Fibroblast of skin of back (primary cell): Measurements from ENCODE around the gene CIPC.

Experiments used
- DNase-seq: peaks from one replicate; pipeline ENCODE4 v3.0.0-alpha.2; 2013

The CIPC gene

GRCh38 chr14:77103475-77103874 is 5.4 kb downstream of the CIPC start:
- DNase-seq: no peak

- no peak for DNase-seq
Measured at GRCh38 chr14:77103951-77104350, 5.9 kb downstream of the CIPC start.

DNA sequence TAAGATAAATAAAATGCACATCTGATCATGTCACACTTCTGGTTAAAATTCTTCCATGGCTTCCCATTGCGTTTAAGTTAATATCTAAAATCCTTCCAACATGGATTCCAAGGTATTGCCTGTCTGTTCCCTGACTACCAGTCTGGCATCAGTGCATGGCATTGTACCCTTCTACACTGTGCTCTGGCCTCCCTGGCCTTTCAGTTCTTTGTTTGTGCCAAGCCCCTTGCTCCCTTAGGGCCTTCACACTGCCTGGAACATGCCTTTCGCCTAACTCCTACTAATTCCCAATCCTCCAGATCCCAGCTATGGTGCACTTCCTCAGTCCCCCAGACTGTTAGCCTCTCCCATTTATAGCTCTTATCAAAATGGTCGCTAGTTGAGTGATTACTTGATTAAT is 6.3 kb downstream of the CIPC start:
- DNase-seq: no peak

- no peak for DNase-seq
Measured at GRCh38 chr14:77105145-77105939, 7.3 kb downstream of the CIPC start.

GRCh38 chr14:77106666-77107065 is 8.6 kb downstream of the CIPC start:
- DNase-seq: no peak

- no peak for DNase-seq
Measured at GRCh38 chr14:77107228-77107627, 9.2 kb downstream of the CIPC start.

DNA sequence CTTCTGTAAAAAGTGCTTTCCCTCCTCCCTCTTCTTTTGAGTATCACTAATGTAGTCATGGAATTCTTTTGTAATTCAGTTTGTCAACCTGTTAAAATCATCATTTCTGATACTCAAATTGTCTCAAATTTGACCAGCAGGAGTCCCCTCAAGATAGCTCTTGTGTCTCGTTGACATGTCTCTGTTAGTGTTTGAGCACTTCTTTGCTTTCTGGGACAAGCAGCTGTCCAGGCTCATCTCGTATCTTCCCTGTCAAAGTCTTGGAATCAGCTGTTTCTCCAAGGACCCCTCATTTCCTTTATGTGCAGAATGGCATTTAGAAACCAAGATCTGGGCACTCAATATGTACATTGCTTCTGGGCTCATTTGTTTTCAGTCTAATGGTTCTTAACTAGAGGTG is 10.7 kb downstream of the CIPC start:
- DNase-seq: no peak

DNA sequence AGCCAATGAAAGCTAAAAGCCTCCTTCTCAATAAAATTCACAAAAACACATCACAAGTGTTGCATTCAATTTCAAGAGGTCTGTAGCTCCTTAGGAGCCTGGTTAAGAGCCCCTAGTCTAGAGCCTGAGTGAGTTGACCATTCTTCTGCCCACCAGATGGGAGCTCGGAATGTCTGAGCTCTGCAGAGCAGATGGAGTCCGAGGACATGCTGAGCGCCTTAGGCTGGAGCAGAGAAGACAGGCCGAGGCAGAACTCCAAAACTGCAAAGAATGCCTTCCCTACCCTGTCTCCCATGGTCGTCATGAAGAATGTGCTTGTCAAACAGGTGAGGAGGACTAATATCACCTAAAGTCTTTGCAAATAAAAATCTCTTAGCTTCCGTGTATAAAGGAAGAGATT is 11.6 kb downstream of the CIPC start:
- DNase-seq: no peak

GRCh38 chr14:77110286-77110685 is 12.2 kb downstream of the CIPC start:
- DNase-seq: no peak

- no peak for DNase-seq
Measured at GRCh38 chr14:77111021-77111420, 13.0 kb downstream of the CIPC start.

- DNase-seq: no peak
Measured at GRCh38 chr14:77113644-77114043, 15.6 kb downstream of the CIPC start.

DNA sequence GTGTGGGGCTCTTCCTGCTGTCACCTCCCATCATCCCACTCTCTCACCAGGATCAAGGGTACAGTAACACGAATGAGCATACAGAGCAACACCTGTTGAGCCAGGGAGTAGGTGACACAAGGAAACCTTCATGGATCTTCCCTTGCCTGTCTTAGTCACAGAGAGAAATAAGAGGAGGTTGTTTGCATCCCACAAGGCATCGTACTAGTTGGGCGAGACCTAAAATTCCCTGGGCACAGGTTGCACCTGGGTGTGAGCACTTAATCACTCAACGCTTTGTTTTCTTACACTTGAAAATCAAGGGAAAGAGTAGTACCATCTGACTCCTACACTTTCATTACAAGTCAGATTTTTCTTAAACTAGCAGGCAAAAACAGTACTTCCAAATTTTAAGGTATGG is 16.6 kb downstream of the CIPC start:
- DNase-seq: no peak

GRCh38 chr14:77116172-77116817 is 18.2 kb downstream of the CIPC start:
- DNase-seq: no peak

- no peak for DNase-seq
Measured at GRCh38 chr14:77119851-77120250, 21.8 kb downstream of the CIPC start.

DNA sequence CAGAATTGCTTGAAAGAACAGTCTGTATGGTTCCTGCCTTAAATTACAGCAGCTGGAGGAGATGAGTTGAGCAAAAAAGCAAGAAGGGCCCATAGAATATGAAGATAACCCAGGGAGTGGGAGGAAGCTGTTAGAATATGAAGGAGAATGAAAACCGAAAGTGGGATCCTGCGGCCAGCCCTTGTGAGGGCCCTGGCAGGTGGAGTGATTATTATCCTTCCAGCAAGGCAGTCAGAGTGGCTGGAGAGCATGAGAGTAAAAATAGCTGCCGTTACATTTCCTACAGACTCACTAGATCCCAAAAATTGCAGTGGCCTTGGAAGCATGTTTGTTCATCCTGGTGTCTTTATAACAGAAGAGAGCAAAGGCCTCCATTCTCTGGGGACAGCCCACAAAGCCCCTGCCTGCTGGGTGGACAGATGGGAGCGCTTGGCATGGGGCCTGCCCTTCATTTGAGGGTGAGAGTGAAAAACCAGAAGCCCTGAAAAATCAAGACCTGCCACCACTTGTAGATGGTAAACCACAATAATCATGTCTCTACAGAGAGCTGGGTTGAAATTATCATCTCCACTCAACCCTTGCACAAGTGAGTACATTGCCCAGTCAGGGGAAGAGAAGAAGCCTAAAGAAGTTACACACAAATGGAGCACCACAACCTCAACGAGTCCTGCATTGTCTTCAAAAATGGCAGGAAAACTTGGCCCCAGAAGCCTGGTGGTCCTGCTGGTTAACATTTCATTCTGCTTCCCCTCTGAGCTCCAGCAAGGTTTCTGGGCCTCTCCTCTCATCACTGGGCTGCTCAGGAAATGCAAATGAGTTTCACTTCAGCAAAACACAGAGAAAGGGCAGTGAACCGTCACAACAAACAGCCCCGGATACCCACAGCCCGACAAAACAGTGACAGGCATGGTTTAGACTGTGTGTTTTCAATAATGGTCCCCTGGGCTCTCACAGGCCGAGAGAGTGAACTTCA is 23.0 kb downstream of the CIPC start:
- DNase-seq: no peak

GRCh38 chr14:77122526-77123125 is 24.6 kb downstream of the CIPC start:
- DNase-seq: no peak

- no peak for DNase-seq
Measured at GRCh38 chr14:77123381-77124325, 25.6 kb downstream of the CIPC start.

DNA sequence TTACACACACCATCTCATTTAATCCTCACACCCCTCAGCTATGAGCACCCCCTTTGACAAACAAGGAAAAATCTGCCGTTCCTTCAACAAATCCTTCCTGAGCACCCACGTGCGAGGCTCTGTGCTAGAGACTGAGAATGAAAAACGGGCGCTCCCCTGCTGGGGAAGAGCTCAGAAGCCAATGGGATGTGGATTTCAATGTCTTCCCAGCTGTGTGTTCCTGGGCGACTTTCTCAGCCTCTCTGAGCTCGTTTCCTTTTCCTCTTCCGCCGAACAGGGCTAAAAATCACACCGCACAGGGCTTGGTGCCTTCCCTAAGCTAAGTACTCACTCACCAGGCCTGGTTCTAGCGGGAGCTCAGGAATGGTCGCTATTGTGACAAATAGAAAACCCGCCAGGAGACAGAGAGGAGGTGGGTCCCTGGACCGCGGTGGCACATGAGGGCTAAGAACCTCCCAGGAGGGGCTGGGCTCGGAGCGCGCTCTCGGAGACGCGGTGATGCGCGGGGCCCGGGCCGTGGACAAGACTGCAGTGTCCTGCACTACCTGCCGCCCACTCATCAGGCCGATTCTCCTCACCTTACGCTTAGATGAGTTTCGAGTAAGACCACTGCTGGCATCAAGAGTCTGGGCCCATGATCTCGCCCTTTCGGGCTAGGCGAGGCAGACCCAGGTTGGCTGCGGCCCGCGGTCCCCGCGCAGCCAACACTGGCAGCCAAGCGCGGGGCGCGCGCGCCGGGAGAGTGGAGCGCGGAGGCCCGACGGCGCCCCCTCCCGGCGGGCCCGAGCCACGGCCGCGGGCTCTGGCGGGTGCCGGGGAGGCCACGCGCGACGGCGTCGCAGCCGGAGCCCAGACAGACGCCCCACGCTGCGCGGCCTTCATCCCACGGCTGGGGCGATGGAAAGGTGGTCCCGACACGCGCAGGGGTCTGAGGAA is 26.6 kb downstream of the CIPC start:
- peak; percentile 25 for DNase-seq

- DNase-seq: no peak
Measured at GRCh38 chr14:77125281-77125801, 27.3 kb downstream of the CIPC start.

- no peak for DNase-seq
Measured at GRCh38 chr14:77125823-77126325, 27.8 kb downstream of the CIPC start.
